ENCODE measurements around the gene MEAK7.
"Not testable (repeated sequence)": the region's sequence is repeated elsewhere in the genome, so short reads cannot be mapped to it uniquely, and the experiment has no call there.

MEAK7 gene

DNA sequence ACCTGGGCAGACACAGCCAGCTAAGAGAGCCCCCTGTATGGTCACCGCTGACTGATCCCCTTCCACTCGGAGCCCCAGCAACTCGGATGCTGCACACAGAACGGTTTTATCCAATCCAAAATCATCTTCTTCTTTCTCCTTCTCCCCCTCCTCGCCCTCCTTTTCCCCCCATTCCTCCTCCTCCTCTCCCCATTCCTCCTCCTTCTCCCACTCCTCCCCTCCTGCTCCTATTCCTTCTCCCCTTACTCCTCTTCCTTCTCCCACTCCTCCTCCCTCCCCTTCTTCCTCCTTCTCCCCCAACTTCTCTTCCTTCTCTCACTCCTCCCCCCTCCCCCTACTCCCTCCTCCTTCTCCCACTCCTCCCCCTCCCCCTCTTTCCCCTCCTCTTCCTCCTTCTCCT is 30.4 kb upstream of the MEAK7 start:
- DNase-seq (ENCODE audit: low read depth in 2 of 3, low spot score in 2 of 3), result no peak

DNA sequence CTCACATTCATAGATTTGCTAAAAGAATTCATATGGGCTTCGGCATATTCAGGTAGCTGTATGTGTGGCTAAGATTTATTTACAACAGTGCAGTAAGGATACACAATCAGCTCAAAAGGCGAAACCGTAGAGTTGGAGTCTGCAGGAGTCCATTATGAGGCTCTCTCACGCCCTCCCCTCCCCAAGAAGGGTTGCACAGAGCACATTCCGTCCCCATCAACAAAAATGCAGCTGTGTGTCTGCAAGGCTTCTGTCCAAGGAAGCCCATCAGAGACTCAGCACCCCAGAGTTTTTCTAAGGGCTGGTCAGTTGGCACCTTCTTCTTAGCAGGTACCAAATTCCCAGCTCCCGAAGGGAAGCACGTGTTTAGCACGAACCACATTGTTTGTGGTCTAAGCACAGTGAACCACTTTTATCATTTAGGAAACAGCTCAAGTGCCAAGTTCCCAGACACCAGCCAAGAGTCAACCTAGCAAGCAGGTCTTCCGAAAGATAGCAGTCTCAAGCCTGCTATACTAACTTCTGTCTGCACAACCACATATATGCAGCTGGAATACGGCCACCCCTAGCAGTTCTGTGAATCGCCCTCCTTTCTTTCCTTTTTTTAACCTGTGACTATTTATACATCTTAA is 28.5 kb upstream of the MEAK7 start:
- no peak for DNase-seq (ENCODE audit: low read depth in 2 of 3, low spot score in 2 of 3)

DNA sequence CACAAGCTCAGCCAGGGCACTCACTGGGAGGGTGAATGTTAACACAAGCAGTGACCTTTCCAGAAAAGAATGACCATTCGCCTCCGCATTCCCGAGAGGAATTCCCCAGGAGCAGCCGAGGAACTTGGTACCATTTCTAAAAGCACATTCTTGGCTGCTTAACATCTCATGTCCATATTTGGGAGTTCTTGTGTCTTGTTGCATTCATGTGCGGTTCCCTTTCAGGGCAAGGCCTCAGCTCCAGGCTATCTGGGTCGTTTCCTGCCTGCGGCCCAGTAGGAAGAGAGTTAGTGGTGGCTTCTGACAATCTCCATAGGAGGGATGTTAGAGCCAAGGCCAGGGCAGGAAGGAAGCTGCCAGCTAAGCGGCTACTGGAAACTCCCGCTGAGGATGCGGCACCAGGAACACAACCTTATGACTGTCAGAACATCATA is 27.8 kb upstream of the MEAK7 start:
- no peak for DNase-seq (ENCODE audit: low read depth in 2 of 3, low spot score in 2 of 3)

DNA sequence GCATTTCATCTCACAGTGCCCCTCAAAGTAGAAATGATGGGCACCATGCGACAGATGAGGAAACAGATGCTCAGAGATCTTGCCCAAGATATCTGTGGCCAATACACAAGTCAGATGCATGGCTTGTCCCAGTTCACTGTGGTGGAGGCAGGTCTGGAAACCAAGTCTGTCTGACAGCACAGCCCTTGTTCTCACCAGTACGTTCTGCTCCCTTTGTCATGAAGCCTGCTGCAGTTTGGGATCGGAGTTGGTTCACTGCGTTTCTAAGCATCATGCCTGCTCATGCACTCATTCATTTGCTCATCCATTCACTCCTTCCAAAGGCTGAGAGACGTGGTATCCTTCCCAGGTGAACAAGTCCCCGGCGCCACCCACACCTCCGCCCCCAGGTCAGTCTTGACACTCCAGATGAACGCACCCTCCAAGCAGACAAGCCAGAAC is 27.2 kb upstream of the MEAK7 start:
- no peak for DNase-seq (ENCODE audit: low read depth in 2 of 3, low spot score in 2 of 3)

DNA sequence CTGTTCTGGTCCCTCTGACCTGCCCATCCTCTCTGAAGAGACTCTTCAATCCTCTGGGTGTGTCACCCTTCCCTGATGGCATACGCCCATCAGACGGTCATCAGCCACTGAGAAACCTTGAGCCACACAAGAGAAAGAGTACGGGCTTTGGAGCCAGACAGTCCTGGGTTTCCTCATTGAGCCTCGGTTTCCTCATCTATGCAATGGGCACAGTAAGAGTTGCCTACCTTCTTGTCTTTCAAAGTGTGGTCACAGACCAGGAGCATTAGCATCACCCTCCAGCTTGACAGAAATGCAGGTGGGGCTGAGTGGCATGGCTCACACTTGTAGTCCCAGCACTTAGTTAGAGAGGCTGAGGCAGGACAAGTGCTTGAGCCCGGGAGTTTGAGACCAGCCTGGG is 26.1 kb upstream of the MEAK7 start:
- DNase-seq (ENCODE audit: low read depth in 2 of 3, low spot score in 2 of 3), result no peak

DNA sequence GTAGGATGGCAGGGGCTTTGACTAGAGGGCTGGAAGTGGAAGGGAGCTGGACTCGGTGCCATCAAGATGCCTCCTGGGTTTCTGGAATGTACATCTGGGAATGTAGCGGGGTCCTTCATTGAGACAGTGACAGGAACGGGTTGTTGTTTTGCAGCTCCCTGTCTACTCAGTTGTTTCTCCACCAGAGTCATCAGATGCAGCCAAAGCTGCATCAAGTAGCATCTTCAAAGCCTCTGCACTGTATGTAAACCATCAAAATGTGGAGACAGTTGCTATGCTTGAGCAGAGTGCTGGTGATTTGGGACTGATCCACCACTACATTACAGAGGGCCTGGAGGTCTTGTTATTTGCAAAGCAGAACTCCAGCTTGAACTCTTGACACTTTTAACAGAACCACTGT is 25.1 kb upstream of the MEAK7 start:
- DNase-seq (ENCODE audit: low read depth in 2 of 3, low spot score in 2 of 3), result no peak

DNA sequence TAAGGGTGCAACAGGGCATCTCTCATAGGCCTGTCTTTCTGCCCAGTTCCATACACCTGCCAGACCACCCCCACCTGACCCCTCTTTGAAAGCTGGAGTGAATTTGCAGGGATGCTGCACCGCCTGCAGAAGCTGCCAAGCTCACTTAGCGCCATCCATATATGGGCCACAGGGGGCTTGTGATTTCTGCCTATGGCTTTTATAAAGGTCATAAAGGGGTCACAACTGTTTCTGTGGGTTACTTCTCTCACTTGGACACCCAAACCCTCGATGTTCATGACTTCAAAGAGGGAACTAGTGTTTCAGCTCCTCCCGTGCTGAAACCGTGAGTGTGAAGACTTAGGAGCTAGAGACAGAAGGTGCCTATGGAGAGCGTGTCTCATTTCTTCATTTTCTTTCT is 23.9 kb upstream of the MEAK7 start:
- no peak for DNase-seq (ENCODE audit: low read depth in 2 of 3, low spot score in 2 of 3)

DNA sequence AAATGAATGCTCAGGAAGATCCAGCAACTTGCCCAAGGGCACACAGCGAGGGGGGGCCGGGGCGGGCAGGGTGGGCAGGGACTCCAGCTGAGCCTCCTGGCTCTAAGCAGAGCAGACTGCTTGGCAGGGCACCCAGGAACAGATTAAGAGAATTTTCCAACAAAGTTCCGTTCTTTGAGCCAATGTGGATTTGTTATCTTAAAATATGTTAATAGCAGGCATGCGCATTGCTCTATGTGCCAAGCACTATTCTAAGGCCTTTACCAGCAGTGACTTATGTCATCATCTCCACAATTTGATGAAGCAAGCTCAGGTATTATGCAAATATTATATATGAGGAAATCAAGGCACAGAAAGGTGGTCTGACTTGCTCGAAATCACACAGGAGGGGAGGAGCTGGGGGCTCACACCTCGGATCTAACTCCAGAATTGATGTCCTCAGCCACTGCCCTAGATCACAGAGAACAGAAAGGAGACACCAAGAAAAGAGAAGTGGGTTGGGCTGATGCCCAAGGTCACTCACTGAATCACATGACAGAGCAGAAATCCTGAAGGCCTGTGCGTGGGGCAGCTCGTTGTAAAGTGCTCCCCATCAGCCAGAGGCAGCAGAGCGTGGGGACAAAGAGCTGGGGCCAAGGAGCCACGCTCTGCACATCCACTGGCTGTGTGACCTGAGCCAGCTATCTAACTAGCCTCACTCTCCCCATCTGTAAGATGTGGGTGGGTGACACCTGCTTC is 23.2 kb upstream of the MEAK7 start:
- no peak for DNase-seq (ENCODE audit: low read depth in 2 of 3, low spot score in 2 of 3)

DNA sequence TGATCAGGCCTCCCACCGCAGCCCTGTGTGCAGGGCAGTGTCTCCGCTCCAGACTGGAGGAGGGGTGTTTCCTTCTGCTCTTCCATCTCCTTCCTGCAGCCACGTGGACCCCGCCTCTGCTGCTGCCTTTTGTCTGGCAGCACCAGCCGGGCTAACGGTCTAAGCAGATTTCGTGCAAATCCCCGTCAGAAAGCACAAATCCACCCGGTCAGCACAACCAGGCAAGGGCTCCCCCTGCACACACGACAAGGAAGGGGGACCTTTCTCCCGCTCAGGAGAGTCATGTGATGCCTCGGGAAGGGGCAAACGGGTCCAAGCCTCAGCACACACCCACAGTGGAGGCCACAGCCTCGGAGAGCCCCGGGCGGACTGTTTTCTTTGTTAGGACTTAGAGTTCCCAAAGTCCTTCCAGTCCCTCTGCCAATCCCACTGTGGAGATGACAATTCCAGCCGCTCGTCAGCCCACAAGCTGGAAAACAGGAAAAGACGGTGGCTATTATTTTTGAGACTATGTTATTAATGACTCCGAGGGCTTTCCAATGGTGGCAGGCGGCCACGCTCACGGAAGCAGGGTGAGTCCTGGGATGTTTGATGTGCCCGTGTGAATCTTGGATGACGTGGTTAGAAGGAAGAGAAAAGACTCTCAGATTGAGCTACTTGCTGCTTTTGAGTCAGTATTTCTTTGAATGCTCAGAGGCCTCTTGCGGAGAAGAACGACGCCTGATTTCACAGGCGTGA is 22.5 kb upstream of the MEAK7 start:
- no peak for DNase-seq (ENCODE audit: low read depth in 2 of 3, low spot score in 2 of 3)

DNA sequence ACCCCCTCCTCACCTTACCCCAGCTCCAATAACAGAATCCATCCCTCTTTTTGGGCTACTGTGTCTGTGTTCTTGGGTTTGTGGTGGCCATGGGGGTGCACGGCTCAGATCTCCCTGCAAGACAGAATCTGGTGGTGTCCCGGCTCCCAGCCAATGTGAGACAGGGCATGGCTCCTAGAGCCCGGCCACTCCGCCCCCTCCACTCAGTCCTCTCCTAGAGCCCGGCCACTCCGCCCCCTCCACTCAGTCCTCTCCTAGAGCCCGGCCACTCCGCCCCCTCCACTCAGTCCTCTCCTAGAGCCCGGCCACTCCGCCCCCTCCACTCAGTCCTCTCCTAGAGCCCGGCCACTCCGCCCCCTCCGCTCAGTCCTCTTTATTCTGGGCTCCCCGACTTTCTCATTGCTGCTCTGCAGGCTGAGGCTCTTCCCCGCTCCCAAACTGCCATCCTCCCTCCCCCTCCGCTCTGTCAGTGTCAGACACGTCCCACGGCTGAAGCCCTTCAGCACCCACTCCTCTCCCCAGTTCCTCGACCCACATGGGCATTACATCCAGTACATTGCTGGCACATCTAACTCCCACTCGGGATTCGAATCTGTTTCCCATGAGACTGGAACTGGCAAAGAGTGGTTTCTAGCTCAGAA is 20.6 kb upstream of the MEAK7 start:
- DNase-seq (ENCODE audit: low read depth in 2 of 3, low spot score in 2 of 3), result not testable (repeated sequence)

DNA sequence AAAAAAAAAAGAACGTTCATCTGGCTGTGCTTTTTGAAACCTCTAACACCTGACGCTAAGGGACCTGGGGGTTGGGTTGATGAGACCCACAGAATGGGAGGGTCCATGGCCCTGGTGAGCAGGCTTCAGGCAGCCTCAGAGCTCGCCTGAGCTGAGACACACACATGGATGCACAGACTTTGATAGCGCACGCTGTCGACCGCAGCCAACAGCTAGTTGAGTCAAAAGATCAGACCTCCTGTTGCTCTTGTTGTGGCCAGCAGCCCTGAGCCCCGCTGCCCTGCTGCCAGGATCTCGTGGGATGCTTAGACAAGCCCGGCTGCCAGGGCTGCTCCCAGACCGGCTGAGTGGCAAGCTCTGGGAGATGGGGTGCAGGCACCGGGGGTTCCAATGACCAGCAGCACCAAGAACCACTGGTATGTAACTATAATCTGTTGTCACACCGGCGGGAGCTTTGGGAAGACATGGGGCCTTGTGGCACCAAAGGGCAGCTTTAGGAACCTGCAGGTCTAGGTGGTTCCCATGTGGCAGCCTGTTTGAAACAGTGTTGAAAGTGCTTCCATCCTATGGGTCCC is 20.0 kb upstream of the MEAK7 start:
- no peak for DNase-seq (ENCODE audit: low read depth in 2 of 3, low spot score in 2 of 3)

DNA sequence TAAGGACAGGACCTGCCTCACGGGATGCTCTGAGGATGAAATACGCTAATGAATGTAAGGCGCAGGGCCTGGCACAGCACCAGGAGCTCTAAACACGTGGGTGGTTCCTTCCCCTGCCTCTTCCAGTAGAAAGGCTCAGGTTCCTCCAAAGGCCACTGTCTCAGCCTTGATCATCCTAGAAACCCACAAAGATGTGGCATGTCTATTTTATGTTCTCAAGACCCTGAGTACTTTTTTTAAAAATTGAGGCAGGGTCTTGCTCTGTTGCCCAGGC is 17.0 kb upstream of the MEAK7 start:
- DNase-seq (ENCODE audit: low read depth in 2 of 3, low spot score in 2 of 3), result no peak

DNA sequence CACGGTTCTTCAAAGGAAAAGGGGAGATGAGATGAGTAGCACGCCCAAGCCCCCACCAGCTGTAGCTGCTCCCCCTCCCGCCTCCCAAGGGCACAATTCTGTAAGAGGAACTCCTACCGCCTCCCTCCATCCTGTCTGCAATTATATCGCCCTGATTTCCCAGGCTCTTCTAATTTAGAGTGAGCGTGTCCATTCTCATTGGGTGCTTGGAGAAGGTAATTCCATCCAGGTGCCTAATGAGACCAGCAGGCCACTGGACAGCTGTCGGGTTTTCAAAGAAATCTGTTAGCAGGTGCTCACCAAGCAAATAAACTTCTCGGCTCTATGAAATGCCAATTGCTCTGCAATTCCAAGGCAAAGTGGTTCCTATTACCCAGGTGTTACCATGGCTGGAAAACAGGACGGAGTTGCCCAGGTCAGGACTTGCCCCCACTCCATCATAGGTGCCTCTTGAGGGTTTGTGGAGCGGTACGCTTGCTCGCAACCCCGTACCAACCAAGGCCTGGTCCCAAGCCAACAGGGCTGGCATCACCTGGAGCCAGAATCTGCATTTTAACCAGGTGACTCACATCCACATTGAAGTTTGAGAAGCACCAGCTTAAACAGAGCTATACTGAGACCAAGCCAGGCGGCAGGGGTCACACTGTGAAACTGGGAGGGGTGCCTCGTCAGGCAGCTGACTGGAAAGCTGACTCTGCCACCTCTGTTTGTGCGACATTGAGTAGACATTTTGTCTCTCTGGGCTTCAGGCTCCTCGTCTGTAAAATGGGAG is 16.5 kb upstream of the MEAK7 start:
- DNase-seq (ENCODE audit: low read depth in 2 of 3, low spot score in 2 of 3), result no peak

DNA sequence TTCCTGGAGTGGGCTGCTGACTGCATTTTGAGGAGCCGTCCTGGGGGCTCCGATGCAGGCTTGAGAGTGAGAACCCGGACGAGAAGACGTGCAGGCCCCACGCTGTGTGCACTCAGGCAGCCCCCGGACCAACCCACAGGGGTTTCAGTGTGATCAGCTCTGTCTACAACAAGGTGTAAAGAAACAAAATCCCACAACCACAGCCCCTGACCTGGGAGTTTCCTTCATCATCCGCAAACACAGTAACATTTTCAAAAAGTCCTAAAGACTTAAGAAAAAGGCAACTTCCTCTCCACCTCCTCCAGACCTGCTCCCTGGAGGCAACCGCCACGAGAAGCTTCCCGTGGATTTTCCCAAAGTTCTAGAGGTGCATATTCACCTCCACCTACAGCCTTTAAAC is 15.4 kb upstream of the MEAK7 start:
- no peak for DNase-seq (ENCODE audit: low read depth in 2 of 3, low spot score in 2 of 3)

DNA sequence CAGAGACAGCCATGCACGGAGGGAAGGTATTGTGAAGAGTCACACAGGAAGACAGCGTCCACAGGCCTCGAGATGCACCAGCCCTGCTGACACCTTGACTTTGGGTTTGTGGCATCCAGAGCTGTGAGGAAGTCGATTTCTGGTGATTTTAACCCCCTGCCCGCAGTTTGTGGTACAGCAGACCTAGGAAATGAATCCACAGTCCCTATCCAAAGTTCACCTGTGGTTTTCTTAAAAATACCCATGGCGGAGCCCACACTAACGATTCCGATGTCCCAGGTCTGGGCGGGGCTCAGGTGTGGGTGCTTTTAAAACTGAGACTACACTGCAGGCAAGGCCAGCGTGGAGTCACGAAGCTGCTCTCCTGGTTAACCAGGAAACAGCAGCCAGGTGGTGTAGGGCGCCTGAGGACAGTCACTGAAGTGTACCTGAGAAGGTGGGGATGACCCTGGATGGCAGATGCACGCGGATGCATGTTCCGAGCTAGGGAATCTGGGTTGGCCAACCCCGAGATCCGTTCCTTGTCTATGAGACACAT is 14.4 kb upstream of the MEAK7 start:
- DNase-seq (ENCODE audit: low read depth in 2 of 3, low spot score in 2 of 3), result peak; percentile 30 to 52 (median 31)

DNA sequence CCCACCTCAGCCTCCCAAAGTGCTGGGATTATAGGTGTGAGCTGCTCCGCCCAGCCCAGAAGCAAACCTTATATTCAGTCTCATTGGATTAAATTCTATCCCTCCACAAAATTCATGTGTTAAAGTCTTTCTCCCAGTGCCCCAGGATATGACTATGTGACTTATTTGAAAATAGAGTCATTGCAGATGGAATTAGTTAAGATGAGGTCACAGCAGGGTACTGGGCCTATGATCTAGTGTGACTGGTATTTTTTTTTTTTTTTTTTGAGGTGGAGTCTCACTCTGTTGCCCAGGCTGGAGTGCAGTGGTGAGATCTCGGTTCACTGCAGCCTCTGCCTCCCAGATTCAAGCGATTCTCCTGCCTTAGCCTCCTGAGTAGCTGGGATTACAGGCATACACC is 13.8 kb upstream of the MEAK7 start:
- DNase-seq (ENCODE audit: low read depth in 2 of 3, low spot score in 2 of 3), result not testable (repeated sequence)

DNA sequence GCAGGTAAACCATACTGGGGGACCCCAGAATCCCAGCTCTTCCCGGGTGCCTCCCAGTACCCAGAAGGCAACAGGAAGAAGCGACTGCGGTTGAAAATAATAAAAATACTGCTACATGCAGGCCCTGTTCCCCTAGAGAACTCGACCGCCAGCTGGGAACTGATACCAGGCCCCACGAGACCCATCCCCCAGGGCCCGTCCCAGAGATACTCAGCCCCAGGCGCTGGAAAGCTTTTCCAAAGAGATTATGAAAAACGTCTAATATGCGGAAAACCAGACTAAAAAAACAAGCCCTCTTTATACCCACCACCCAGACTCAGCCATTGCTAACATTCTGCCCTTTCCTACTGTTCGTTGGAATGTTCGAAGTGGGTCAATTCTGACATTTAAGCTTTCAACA is 12.9 kb upstream of the MEAK7 start:
- DNase-seq (ENCODE audit: low read depth in 2 of 3, low spot score in 2 of 3), result no peak

DNA sequence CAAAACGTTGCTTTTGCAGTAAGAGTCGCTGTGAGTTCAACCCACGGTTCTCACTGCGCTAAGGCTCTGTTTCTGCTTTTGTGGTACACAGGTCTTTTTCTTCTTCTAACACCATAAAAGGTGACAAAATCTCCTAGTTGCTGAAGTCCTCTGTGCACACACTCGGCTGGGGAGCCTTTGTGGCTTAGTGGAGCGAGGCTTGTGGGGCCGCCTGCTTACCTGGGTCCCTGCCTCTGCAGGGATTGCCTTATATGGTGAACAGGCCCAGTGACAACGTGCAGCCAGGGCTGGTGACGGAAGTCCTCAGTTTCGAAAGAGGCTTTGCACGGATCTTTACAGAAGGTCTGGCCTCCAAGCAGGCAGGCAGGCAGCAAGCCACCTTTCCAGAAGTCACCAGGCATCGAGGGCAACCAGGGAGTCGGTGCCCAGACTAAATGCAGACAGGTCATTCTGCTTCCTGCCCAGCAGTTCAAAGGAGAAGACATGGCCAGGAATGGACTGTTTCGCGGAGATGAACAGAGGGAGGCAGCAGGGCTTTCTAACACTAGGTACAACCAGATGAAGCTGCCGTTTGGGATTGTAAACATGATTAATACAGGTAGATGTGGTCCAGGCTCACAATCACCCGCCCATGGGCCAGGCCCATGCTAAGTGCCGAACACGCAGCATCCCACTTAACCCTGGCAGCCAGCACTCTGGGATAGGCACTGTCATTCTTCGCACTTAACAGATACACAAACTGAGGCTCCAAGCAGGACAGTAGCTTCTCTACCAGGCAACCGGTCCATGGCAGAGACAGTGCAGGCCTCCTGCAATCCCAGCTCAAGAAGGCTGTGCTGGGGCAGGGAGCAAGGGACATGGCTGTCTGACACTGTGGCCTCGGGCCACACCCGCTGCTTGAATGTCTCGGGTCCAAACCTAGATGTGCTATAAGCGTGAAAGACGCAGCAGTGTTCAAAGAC is 10.7 kb upstream of the MEAK7 start:
- DNase-seq (ENCODE audit: low read depth in 2 of 3, low spot score in 2 of 3), result peak; percentile 54 to 68 (median 66)

DNA sequence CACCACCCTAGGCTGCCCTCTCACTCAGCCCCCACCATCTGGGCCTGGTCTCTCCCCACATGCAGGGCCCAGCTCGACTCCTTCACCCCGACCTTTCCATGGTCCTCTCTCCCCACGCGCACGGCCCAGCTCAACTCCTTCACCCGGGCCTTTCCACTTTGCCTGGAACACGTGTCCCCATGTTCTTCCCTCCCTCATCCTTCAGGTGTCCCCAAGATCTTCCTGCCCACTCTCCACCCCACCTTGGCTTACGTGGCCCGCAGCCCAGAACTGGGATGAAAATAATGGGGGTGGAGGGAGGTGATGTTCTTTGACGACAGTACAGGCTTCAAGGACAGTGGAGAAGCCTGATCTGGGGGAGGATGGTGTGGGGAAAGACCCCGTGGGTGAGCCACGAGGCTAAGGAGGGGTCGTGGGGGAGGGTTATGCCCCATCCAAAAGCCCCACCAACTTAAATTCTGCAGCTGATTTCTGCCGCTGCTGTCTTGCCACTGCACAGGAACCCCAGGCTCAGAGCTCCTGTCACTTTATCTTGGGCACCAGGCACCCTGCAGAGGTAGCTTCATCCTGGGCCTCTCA is 9.9 kb upstream of the MEAK7 start:
- no peak for DNase-seq (ENCODE audit: low read depth in 2 of 3, low spot score in 2 of 3)
